Astrocyte (in vitro differentiated cells and primary cell): Measurements from ENCODE around the gene OR11H6. TPM values are rescaled to one million over a fixed set of nuclear protein-coding genes. Genes with fewer than 3 reads are reported as not detected.
"Not testable (repeated sequence)": the region's sequence is repeated elsewhere in the genome, so short reads cannot be mapped to it uniquely, and the experiment has no call there.

ENCODE experiments used
- DNase-seq: peaks from one replicate; pipeline ENCODE4 v3.0.0-alpha.2; 2010; ENCODE audit warnings: low read depth
- FAIRE-seq: peaks from 2 replicates; lab custom pipeline; 2011; peaks lifted over from hg19 to GRCh38; lab: Jason Lieb, UNC
- H2AFZ ChIP-seq: 2 replicates; pipeline ENCODE4 v1.6.0; 2012; ENCODE audit warnings: low read depth, low read length, inconsistent platforms
- H3K27ac ChIP-seq: 2 replicates; pipeline ENCODE4 v1.5.1; 2011; ENCODE audit warnings: low read depth, low read length, inconsistent platforms
- H3K27me3 ChIP-seq: 2 replicates; pipeline ENCODE4 v1.6.0; 2011; ENCODE audit warnings: low read length, inconsistent platforms; ENCODE audit not compliant: insufficient read depth
- H3K36me3 ChIP-seq: 2 replicates; pipeline ENCODE4 v1.5.1; 2011; ENCODE audit warnings: low read length, inconsistent platforms; ENCODE audit not compliant: insufficient read depth
- H3K4me1 ChIP-seq: 2 replicates; pipeline ENCODE4 v1.5.1; 2011; ENCODE audit warnings: low read length, inconsistent platforms; ENCODE audit not compliant: insufficient read depth
- H3K4me2 ChIP-seq: 2 replicates; pipeline ENCODE4 v1.6.0; 2012; ENCODE audit warnings: low read length, inconsistent platforms
- H3K4me3 ChIP-seq: 2 replicates; pipeline ENCODE4 v1.5.1; 2011; ENCODE audit warnings: low read depth, mild to moderate bottlenecking, low read length, inconsistent platforms; ENCODE audit not compliant: insufficient read depth
- H3K79me2 ChIP-seq: 2 replicates; pipeline ENCODE4 v1.6.0; 2012; ENCODE audit warnings: mild to moderate bottlenecking, low read length, inconsistent platforms; ENCODE audit not compliant: insufficient read depth
- H3K9ac ChIP-seq: 2 replicates; pipeline ENCODE4 v1.6.0; 2012; ENCODE audit warnings: mild to moderate bottlenecking, low read length, inconsistent platforms
- H3K9me3 ChIP-seq: 2 replicates; pipeline ENCODE4 v1.5.1; 2012; ENCODE audit warnings: low read depth, mild to moderate bottlenecking, low read length, inconsistent platforms; ENCODE audit not compliant: insufficient read depth
- H4K20me1 ChIP-seq: 2 replicates; pipeline ENCODE4 v1.6.0; 2012; ENCODE audit warnings: low read length, inconsistent platforms; ENCODE audit not compliant: insufficient read depth
- H3K27ac Mint-ChIP-seq: one replicate; pipeline ENCODE4 v1.8.0; 2021; ENCODE audit warnings: mild to moderate bottlenecking, mixed read lengths; ENCODE audit not compliant: unreplicated experiment
- H3K27me3 Mint-ChIP-seq: one replicate; pipeline ENCODE4 v1.8.0; 2021; ENCODE audit warnings: low read depth, mixed read lengths; ENCODE audit not compliant: unreplicated experiment
- H3K36me3 Mint-ChIP-seq: one replicate; pipeline ENCODE4 v1.8.0; 2021; ENCODE audit warnings: low read depth, mixed read lengths; ENCODE audit not compliant: unreplicated experiment
- H3K4me1 Mint-ChIP-seq: one replicate; pipeline ENCODE4 v1.8.0; 2021; ENCODE audit warnings: low read depth, mixed read lengths; ENCODE audit not compliant: unreplicated experiment
- H3K4me3 Mint-ChIP-seq: one replicate; pipeline ENCODE4 v1.8.0; 2021; ENCODE audit warnings: mild to moderate bottlenecking, moderate library complexity, mixed read lengths; ENCODE audit not compliant: unreplicated experiment
- H3K9me3 Mint-ChIP-seq: one replicate; pipeline ENCODE4 v1.8.0; 2021; ENCODE audit warnings: mild to moderate bottlenecking, mixed read lengths; ENCODE audit not compliant: unreplicated experiment
- CTCF ChIP-seq: IDR thresholded peaks from 2 replicates; pipeline ENCODE4 v1.5.1; 2011; ENCODE audit warnings: low read depth, mild to moderate bottlenecking, inconsistent platforms, low read length, moderate library complexity; ENCODE audit not compliant: insufficient read depth
- EZH2 ChIP-seq: IDR thresholded peaks from 2 replicates; pipeline ENCODE4 v1.6.1; 2012; ENCODE audit warnings: mild to moderate bottlenecking, low read length, inconsistent platforms; ENCODE audit not compliant: insufficient read depth
- total RNA-seq: library from RNA; stranded (reverse); gene quantifications from 2 replicates; pipeline ENCODE4 v1.2.1, GENCODE V29; 2021

OR11H6 gene
- total RNA-seq, 1 donor from 2014 or later: not detected

- H3K9ac ChIP-seq: no peak overlapping the region
- Mint-ChIP-seq H3K27ac (no peak overlapping the region), H3K9me3 (peaks cover 9% of the 10 kb centered on the region), H3K27me3 (no peaks in the 10 kb centered on the region), H3K36me3 (no peaks in the 10 kb centered on the region), H3K4me1 (no peaks in the 10 kb centered on the region), H3K4me3 (no peak overlapping the region)
- no peaks in the 10 kb centered on the region for H3K36me3 ChIP-seq
- FAIRE-seq (no peak), DNase-seq (no peak)
- H3K27ac ChIP-seq: no peak overlapping the region
- H2AFZ ChIP-seq: no peak overlapping the region
- no peak overlapping the region for H3K4me2 ChIP-seq
- no peak for TF ChIP-seq EZH2
- TF ChIP-seq CTCF: no peak
- no peak overlapping the region for H3K4me3 ChIP-seq
- no peaks in the 10 kb centered on the region for H3K79me2 ChIP-seq
- no peaks in the 10 kb centered on the region for H3K9me3 ChIP-seq
- H4K20me1 ChIP-seq: no peaks in the 10 kb centered on the region
- H3K27me3 ChIP-seq: no peaks in the 10 kb centered on the region
- no peaks in the 10 kb centered on the region for H3K4me1 ChIP-seq
These were observed 24.2 kb downstream of the OR11H6 start for GRCh38 chr14:20247646-20248246.

GRCh38 chr14:20262642-20263128 is 39.2 kb downstream of the OR11H6 start:
- no peaks in the 10 kb centered on the region for H3K79me2 ChIP-seq
- FAIRE-seq (peak; percentile 20), DNase-seq (peak; percentile 0)
- no peak for TF ChIP-seq CTCF
- no peaks in the 10 kb centered on the region for H3K27me3 ChIP-seq
- H3K36me3 ChIP-seq: no peaks in the 10 kb centered on the region
- H3K4me1 ChIP-seq: peaks cover 6% of the 10 kb centered on the region
- Mint-ChIP-seq H3K27ac (peak overlapping the region; percentile 92), H3K36me3 (no peaks in the 10 kb centered on the region), H3K27me3 (no peaks in the 10 kb centered on the region), H3K4me1 (peaks cover 10% of the 10 kb centered on the region), H3K9me3 (no peaks in the 10 kb centered on the region), H3K4me3 (no peak overlapping the region)
- no peaks in the 10 kb centered on the region for H4K20me1 ChIP-seq
- H2AFZ ChIP-seq: peak overlapping the region; percentile 39
- H3K9ac ChIP-seq: no peak overlapping the region
- H3K4me3 ChIP-seq: no peak overlapping the region
- no peaks in the 10 kb centered on the region for H3K9me3 ChIP-seq
- peak overlapping the region; percentile 8 for H3K4me2 ChIP-seq
- H3K27ac ChIP-seq: no peak overlapping the region

GRCh38 chr14:20264361-20264760 is 40.9 kb downstream of the OR11H6 start:
- peaks cover 10% of the 10 kb centered on the region for H3K4me1 Mint-ChIP-seq
- H3K4me1 ChIP-seq, H3K9me3 ChIP-seq, H3K36me3 Mint-ChIP-seq, H4K20me1 ChIP-seq, H3K36me3 ChIP-seq, DNase-seq, H3K9me3 Mint-ChIP-seq, H3K27me3 ChIP-seq, FAIRE-seq, H3K27ac ChIP-seq, H2AFZ ChIP-seq, H3K9ac ChIP-seq, H3K4me3 Mint-ChIP-seq, H3K79me2 ChIP-seq, H3K27ac Mint-ChIP-seq, H3K4me3 ChIP-seq, H3K27me3 Mint-ChIP-seq, H3K4me2 ChIP-seq: not testable (repeated sequence)
